Parathyroid adenoma (tissue), 2 donors: Measurements from ENCODE around the gene CZIB.

Experiments used
- H2AFZ ChIP-seq: fragments of 300-600 bp; sonication (generic); one replicate; pipeline ENCODE4 v1.7.0; 2017; ENCODE audit warnings: antibody characterized with exemption, mild to moderate bottlenecking
- H3K27ac ChIP-seq: fragments of 300-600 bp; sonication (generic); one replicate; pipeline ENCODE4 v1.7.0; 2017
- H3K27me3 ChIP-seq: fragments of 300-600 bp; sonication (generic); one replicate; pipeline ENCODE4 v1.7.0; 2017; ENCODE audit warnings: low read length; ENCODE audit not compliant: control insufficient read depth, insufficient read depth
- H3K36me3 ChIP-seq: fragments of 300-600 bp; sonication (generic); one replicate; pipeline ENCODE4 v1.7.0; 2017; ENCODE audit warnings: low read length; ENCODE audit not compliant: control insufficient read depth, insufficient read depth
- H3K4me1 ChIP-seq: fragments of 300-600 bp; sonication (generic); one replicate; pipeline ENCODE4 v1.7.0; 2017; ENCODE audit warnings: control low read depth
- H3K4me2 ChIP-seq: fragments of 300-600 bp; sonication (generic); one replicate; pipeline ENCODE4 v1.7.0; 2017; ENCODE audit warnings: low read length
- H3K4me3 ChIP-seq: fragments of 300-600 bp; sonication (generic); one replicate; pipeline ENCODE4 v1.7.0; 2017; ENCODE audit warnings: low read depth, low read length
- H3K79me2 ChIP-seq: fragments of 300-600 bp; sonication (generic); one replicate; pipeline ENCODE4 v1.7.0; 2017; ENCODE audit warnings: control low read depth
- H3K9ac ChIP-seq: fragments of 300-600 bp; sonication (generic); one replicate; pipeline ENCODE4 v1.7.0; 2017; ENCODE audit warnings: mild to moderate bottlenecking
- H3K9me3 ChIP-seq: fragments of 300-600 bp; sonication (generic); one replicate; pipeline ENCODE4 v1.7.0; 2017; ENCODE audit warnings: low read length; ENCODE audit not compliant: control insufficient read depth
- CTCF ChIP-seq: fragments of 300-600 bp; sonication (generic); IDR thresholded peaks from one replicate; pipeline ENCODE4 v1.7.0; 2017; ENCODE audit warnings: antibody characterized with exemption, mild to moderate bottlenecking
- donor health status: primary hyperparathyroidism.

Gene CZIB

GRCh38 chr1:53257454-53258081 lies 37.1 kb upstream of the CZIB start:
- no peaks in the 10 kb centered on the region for H3K9me3 ChIP-seq
- no peak overlapping the region for H3K9ac ChIP-seq
- no peak overlapping the region for H3K4me2 ChIP-seq
- no peaks in the 10 kb centered on the region for H3K4me1 ChIP-seq
- TF ChIP-seq CTCF = no peak
- no peak overlapping the region for H3K4me3 ChIP-seq
- no peaks in the 10 kb centered on the region for H3K36me3 ChIP-seq
- H3K79me2 ChIP-seq = no peaks in the 10 kb centered on the region
- H3K27me3 ChIP-seq = no peaks in the 10 kb centered on the region
- H2AFZ ChIP-seq = no peak overlapping the region
- H3K27ac ChIP-seq = no peak overlapping the region

- Histone ChIP-seq H3K4me2 (no peak overlapping the region), H3K79me2 (no peaks in the 10 kb centered on the region), H3K27ac (no peak overlapping the region), H3K4me3 (no peak overlapping the region), H3K27me3 (no peaks in the 10 kb centered on the region), H3K4me1 (no peaks in the 10 kb centered on the region), H3K36me3 (no peaks in the 10 kb centered on the region), H3K9me3 (no peaks in the 10 kb centered on the region), H3K9ac (no peak overlapping the region), H2AFZ (no peak overlapping the region)
- TF ChIP-seq CTCF = no peak
Measured at GRCh38 chr1:53256511-53257453, 36.3 kb upstream of the CZIB start.

- Histone ChIP-seq H3K4me3 (no peak overlapping the region), H3K79me2 (no peaks in the 10 kb centered on the region), H3K36me3 (no peaks in the 10 kb centered on the region), H3K4me1 (no peaks in the 10 kb centered on the region), H3K4me2 (no peak overlapping the region), H3K27me3 (no peaks in the 10 kb centered on the region), H3K9ac (no peak overlapping the region), H3K9me3 (no peaks in the 10 kb centered on the region), H2AFZ (no peak overlapping the region), H3K27ac (no peak overlapping the region)
- no peak for TF ChIP-seq CTCF
Measured at GRCh38 chr1:53255031-53255430, 34.6 kb upstream of the CZIB start.

- no peaks in the 10 kb centered on the region for H3K4me1 ChIP-seq
- H3K4me3 ChIP-seq = no peak overlapping the region
- no peaks in the 10 kb centered on the region for H3K79me2 ChIP-seq
- no peak for TF ChIP-seq CTCF
- H3K9me3 ChIP-seq = no peaks in the 10 kb centered on the region
- no peaks in the 10 kb centered on the region for H3K36me3 ChIP-seq
- no peak overlapping the region for H2AFZ ChIP-seq
- H3K4me2 ChIP-seq = no peak overlapping the region
- H3K9ac ChIP-seq = no peak overlapping the region
- no peaks in the 10 kb centered on the region for H3K27me3 ChIP-seq
- H3K27ac ChIP-seq = no peak overlapping the region
Measured at GRCh38 chr1:53254011-53254640, 33.7 kb upstream of the CZIB start.
